Adrenal gland (tissue), 12 donors: ENCODE data around the gene RSPH6A. TPM values are rescaled to one million over a fixed set of nuclear protein-coding genes. Genes with fewer than 3 reads are reported as not detected.

Source experiments
- DNase-seq, 7 donors: peaks; one replicate each; pipeline ENCODE4 v3.0.0-alpha.2; 2019 to 2020
- H3K27ac ChIP-seq, 5 donors: fragments of 200-600 bp; sonication (generic) in 4 of 5; 1 replicate in 3 of 5; 2 replicates in 2 of 5; pipeline versions ENCODE4 v1.5.1 to v1.8.0; 2016 to 2020; ENCODE audit warnings: mild to moderate bottlenecking in 1 of 5
- H3K27me3 ChIP-seq: fragments of 200-600 bp; 2 replicates; pipeline ENCODE4 v1.8.0; 2021
- H3K36me3 ChIP-seq, 2 donors: fragments of 200-600 bp; replicated peaks in 1 of 2; 1 replicate in 1 of 2; 2 replicates in 1 of 2; pipeline versions ENCODE4 v1.5.1 to v1.8.0; 2018 to 2022
- H3K4me1 ChIP-seq, 2 donors: fragments of 200-600 bp; replicated peaks in 1 of 2; 1 replicate in 1 of 2; 2 replicates in 1 of 2; pipeline versions ENCODE4 v1.5.1 to v1.8.0; 2018 to 2021
- H3K4me3 ChIP-seq, 4 donors: fragments of 200-600 bp; sonication (generic) in 3 of 4; one replicate each; pipeline ENCODE4 v1.5.1; 2016 to 2018
- H3K9me3 ChIP-seq, 3 donors: fragments of 200-600 bp; sonication (generic) in 1 of 3; replicated peaks in 1 of 3; 1 replicate in 2 of 3; 2 replicates in 1 of 3; pipeline versions ENCODE4 v1.5.1 to v1.8.0; 2016 to 2021
- POLR2A ChIP-seq, 2 donors: fragments of 450-650 bp; IDR thresholded peaks; one replicate each; pipeline ENCODE4 v1.6.1; 2017; ENCODE audit warnings: antibody characterized with exemption in 2 of 2, mild to moderate bottlenecking in 2 of 2, moderate library complexity in 1 of 2
- WGBS, 4 donors: extraction: QIAGEN DNeasy Blood & Tissue Kit in 2 of 4; methylation state at CpG; one replicate each; pipeline versions ENCODE4 v1.1.5 to v1.1.7; 2013 to 2017; 5-methylcytosine and 5-hydroxymethylcytosine counted together
- intact Hi-C, 2 donors: fragments of 100-400 bp; cut with DNase I; formaldehyde crosslinking; loops; one replicate each; pipeline versions ENCODE4 v1.14.1 to v1.15.0; 2022 to 2023
- polyA plus RNA-seq, 3 donors: library from polyadenylated mRNA; stranded (reverse); fragments of 200-250 nt in 2 of 3; fragments of 350-450 nt in 1 of 3; fragmentation: Illumina TruSeq in 1 of 3; extraction: RNeasy Lipid Tissue Mini Kit (QIAGEN cat#74804) in 1 of 3; gene quantifications; one replicate each; pipeline ENCODE4 v1.2.3, GENCODE V29; 2013 to 2014
- total RNA-seq, 9 donors: library from RNA; depleted of rRNA in 4 of 9; stranded (reverse); fragments of >200 nt in 4 of 9; fragments of 120-200 nt in 1 of 9; fragmentation: NEBNext Ultra II Directional in 1 of 9; extraction: Animal tissue kit (Norgen Biotek cat#: 25700) in 1 of 9; gene quantifications; one replicate each; pipeline versions ENCODE4 v1.1.0 to v1.2.4, GENCODE V29; 2013 to 2023
- TF ChIP-seq, protein P1 (sequence below), 6 experiments: fragments of 450-650 bp in 4 of 6; fragments of 200-600 bp in 2 of 6; sonication (generic) in 1 of 6; IDR thresholded peaks; 1 replicate in 5 of 6; 2 replicates in 1 of 6; pipeline versions ENCODE4 v1.5.1 to v1.8.0; 2016 to 2021; ENCODE audit warnings: antibody characterized with exemption in 6 of 6, mild to moderate bottlenecking in 2 of 6, moderate library complexity in 1 of 6
- donor health status: healthy with polysubstance abuse.
- donor health status: Bipolar disorder and iron deficiency.
- donor health status: DM: yes; HTN: yes; CAD: no.
- donor health status: DM: no; HTN: no; CAD: no.
- donor health status: DM: no; HTN: no; CAD: no.
- donor health status: DM: yes; HTN: yes; CAD: no.

RSPH6A gene
- total and polyA plus RNA-seq, 12 donors = 0.06 to 0.24 (median 0.16) TPM; not detected in 8

DNA sequence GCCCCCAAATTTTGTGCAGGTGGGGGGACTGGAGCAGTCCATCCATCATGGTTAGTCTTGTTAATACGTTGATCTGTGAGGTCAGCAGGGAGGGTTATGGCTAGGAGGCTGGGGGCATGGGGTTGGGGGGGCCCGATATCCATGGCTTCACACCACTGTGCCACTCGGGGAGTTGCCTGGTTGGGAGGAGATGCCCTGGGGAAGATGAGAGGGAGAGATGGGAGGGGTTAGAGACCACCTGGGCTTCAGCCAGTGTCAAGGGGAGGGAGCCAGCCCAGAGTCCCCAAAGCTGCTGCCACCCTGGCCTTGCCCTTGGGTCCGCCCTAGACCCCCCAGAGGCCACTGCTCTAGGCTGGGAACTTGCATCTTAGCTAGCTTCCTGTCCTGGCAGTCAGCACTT, 31.0 kb downstream of the RSPH6A start:
- Histone ChIP-seq H3K27ac (peak overlapping the region in 3 of 5 donors; percentile 89 to 96 (median 91)), H3K4me1 (peaks cover 35 to 37% of the 10 kb centered on the region in 2 donors), H3K27me3 (no peaks in the 10 kb centered on the region), H3K4me3 (no peak overlapping the region), H3K36me3 (peaks cover 0 to 37% of the 10 kb centered on the region in 2 donors), H3K9me3 (no peaks in the 10 kb centered on the region)
- no peak for TF ChIP-seq POLR2A (IDR thresholded peaks at IDR 0.05)
- TF ChIP-seq, protein P1, sequence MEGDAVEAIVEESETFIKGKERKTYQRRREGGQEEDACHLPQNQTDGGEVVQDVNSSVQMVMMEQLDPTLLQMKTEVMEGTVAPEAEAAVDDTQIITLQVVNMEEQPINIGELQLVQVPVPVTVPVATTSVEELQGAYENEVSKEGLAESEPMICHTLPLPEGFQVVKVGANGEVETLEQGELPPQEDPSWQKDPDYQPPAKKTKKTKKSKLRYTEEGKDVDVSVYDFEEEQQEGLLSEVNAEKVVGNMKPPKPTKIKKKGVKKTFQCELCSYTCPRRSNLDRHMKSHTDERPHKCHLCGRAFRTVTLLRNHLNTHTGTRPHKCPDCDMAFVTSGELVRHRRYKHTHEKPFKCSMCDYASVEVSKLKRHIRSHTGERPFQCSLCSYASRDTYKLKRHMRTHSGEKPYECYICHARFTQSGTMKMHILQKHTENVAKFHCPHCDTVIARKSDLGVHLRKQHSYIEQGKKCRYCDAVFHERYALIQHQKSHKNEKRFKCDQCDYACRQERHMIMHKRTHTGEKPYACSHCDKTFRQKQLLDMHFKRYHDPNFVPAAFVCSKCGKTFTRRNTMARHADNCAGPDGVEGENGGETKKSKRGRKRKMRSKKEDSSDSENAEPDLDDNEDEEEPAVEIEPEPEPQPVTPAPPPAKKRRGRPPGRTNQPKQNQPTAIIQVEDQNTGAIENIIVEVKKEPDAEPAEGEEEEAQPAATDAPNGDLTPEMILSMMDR (IDR thresholded peaks at IDR 0.05) = no peak
- DNase-seq = peak in 1 of 7 donors; percentile 29
- intact Hi-C loops = no loop called here
- WGBS, 4 donors = 58 to 78% (median 72%) methylated on average over 3 to 4 of the region's 4 CpGs

DNA sequence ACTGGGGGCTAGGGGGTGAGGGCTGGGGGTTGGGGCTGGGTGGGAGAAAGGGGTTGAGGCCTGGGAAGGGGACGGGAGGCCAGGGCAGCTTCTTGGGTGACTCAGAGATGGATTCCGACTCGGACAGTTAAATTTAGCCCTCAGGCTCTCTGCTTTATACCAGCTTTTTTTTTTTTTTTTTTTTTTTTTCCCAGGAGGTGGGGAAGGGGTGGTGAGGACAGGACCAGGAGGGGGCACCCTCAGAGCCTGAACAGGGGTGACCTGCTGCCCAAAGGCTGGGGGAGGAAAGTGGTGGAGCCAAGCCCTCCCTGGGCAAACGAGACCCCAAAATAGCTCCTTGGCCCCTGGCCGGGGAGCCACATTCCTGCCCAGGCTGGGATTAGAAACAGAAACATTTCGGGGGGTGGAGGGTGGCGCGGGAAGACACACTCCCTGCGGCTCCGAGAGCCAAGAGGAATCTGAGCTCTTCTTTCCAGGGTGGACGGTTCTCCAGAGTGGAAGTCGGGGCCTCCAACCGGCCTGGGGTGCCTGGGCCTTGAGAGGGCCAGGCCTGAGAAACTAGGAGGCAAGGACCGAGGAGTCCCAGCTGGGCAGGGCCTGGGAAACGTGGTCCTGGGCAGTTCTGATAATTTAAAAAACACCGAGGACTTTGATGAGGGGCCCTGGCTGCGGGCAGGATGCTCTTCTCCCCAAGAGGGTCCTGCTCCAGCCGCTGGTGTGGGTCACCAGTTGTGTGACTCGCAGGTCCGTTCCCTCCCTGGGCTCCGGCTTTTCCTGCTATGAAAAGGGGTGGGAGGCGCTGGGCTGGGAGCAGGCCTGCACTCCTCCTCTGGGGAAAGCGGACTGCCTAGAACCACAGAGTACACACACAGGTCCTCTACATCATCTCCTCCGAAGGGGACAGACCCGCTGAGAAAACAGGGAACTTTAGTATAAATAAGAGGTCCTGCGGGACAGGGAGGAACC, 32.0 kb downstream of the RSPH6A start:
- no peaks in the 10 kb centered on the region for H3K9me3 ChIP-seq
- TF ChIP-seq, protein P1 (IDR thresholded peaks at IDR 0.05) = no peak
- TF ChIP-seq POLR2A (IDR thresholded peaks at IDR 0.05) = peak in 1 of 2 donors; percentile 33
- peaks cover 35 to 41% of the 10 kb centered on the region in 2 donors for H3K4me1 ChIP-seq
- peaks cover 0 to 31% of the 10 kb centered on the region in 2 donors for H3K36me3 ChIP-seq
- peak in 6 of 7 donors; percentile 67 to 85 (median 76) for DNase-seq
- intact Hi-C loops = no loop called here
- WGBS, 4 donors = 43 to 63% (median 52%) methylated on average over 10 to 26 of the region's 26 CpGs
- H3K4me3 ChIP-seq = peak overlapping the region in 1 of 4 donors; percentile 61
- H3K27me3 ChIP-seq = no peaks in the 10 kb centered on the region
- peak overlapping the region; percentile 60 to 96 (median 89) for H3K27ac ChIP-seq

DNA sequence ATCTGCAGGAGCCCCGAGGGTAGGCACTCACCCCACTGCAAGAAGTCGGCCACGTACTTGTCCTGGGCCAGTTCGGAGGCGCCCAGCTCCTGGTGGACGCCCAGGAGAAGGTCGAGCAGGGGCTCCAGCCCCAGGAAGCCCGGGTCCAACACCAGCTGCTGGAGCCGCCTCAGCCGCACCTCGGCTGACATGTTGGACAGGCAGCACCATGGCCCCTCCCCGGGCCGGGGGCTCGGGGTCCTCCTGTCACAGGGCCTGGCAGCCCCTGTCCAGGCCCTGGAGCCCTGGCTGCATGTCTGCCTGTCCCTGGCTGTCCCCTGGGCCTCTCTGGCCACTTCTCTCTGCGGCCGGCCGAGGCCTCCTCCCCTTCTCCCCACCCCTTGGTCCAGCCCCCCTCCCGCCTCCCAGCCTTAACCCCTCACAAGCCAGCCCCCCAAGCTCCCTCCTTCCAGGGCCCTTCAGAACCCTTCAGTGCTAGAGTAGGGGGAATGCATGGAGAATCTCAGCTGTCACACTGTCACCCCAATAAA, 32.9 kb downstream of the RSPH6A start, which contains the start of gene DMPK:
Gene DMPK (minus strand): TSS at position 329 of the 530 bp plus-strand sequence. CDS start 138 bp downstream, at position 191.
- Histone ChIP-seq H3K4me3 (peak within 1 kb of the TSS in 3 of 4 donors; percentile 52 to 62 (median 61)), H3K27me3 (no peaks in the 10 kb centered on the region), H3K27ac (peak within 1 kb of the TSS; percentile 87 to 96 (median 91)), H3K4me1 (peaks cover 35 to 41% of the 10 kb centered on the region in 2 donors), H3K36me3 (peaks cover 0 to 33% of the 10 kb centered on the region in 2 donors), H3K9me3 (no peaks in the 10 kb centered on the region)
- no peak for TF ChIP-seq POLR2A (IDR thresholded peaks at IDR 0.05)
- TF ChIP-seq, protein P1 (IDR thresholded peaks at IDR 0.05) = no peak
- WGBS, 4 donors = 0 to 23% (median 10%) methylated on average over 2 to 18 of the region's 18 CpGs; no CpG with 5 or more reads in 1 of the 4 donors
- peak in 5 of 7 donors; percentile 54 to 78 (median 70) for DNase-seq
- intact Hi-C loops = no loop called here
